Calu3 (cell line): ENCODE data around the gene TBC1D8. TPM values are rescaled to one million over a fixed set of nuclear protein-coding genes. Genes with fewer than 3 reads are reported as not detected.

Source experiments
- BruUV-seq: library from RNA; stranded (reverse); fragments of 400-500 nt; replicated peaks from 2 replicates; lab custom pipeline; 2021; lab: Mats Ljungman, UMichigan
- CTCF ChIA-PET: fragments of 300-600 bp; sonication (Branson Sonifier 250); formaldehyde crosslinking; loops from one replicate; lab custom pipeline; 2022; ENCODE audit warnings: antibody characterized with exemption; lab: Charles Lee
- DNase-seq: peaks from one replicate; pipeline ENCODE4 v3.0.0; 2022
- H3K27ac Mint-ChIP-seq: one replicate; pipeline ENCODE4 v1.8.0; 2022; ENCODE audit warnings: mixed read lengths; ENCODE audit not compliant: unreplicated experiment
- H3K27me3 Mint-ChIP-seq: one replicate; pipeline ENCODE4 v1.8.0; 2022; ENCODE audit warnings: mixed read lengths; ENCODE audit not compliant: unreplicated experiment
- H3K36me3 Mint-ChIP-seq: one replicate; pipeline ENCODE4 v1.8.0; 2022; ENCODE audit warnings: mild to moderate bottlenecking, moderate library complexity, mixed read lengths; ENCODE audit not compliant: insufficient read depth, unreplicated experiment
- H3K4me1 Mint-ChIP-seq: one replicate; pipeline ENCODE4 v1.8.0; 2022; ENCODE audit warnings: mild to moderate bottlenecking, low read depth, mixed read lengths; ENCODE audit not compliant: unreplicated experiment
- H3K4me3 Mint-ChIP-seq: one replicate; pipeline ENCODE4 v1.8.0; 2022; ENCODE audit warnings: mild to moderate bottlenecking, low read depth, moderate library complexity, mixed read lengths; ENCODE audit not compliant: unreplicated experiment
- H3K9me3 Mint-ChIP-seq: one replicate; pipeline ENCODE4 v1.8.0; 2022; ENCODE audit warnings: low read depth, mixed read lengths; ENCODE audit not compliant: unreplicated experiment
- CTCF ChIP-seq: fragments of 200-600 bp; IDR thresholded peaks from one replicate; pipeline ENCODE4 v1.8.0; 2022; ENCODE audit warnings: antibody characterized with exemption; ENCODE audit not compliant: unreplicated experiment
- intact Hi-C: fragments of 100-400 bp; cut with micrococcal nuclease; formaldehyde crosslinking; loops from one replicate; pipeline ENCODE4 v1.10.0; 2022; ENCODE audit not compliant: unreplicated experiment
- total RNA-seq: library from RNA; stranded (reverse); gene quantifications from 2 replicates; pipeline ENCODE4 v1.2.3, GENCODE V29; 2022

Gene TBC1D8
- total RNA-seq, 1 experiment from 2014 or later, result 25.3 TPM

GRCh38 chr2:100988630-100989417, 162.4 kb downstream of the TBC1D8 start:
- CTCF ChIA-PET, result interaction anchor here (0.6 to 1.1 kb wide), 3 partner anchors 23 to 236 kb away, joined by 4 to 8 read pairs (median 5); no protein-coding TSS in a partner anchor
- Mint-ChIP-seq H3K27me3 (no peaks in the 10 kb centered on the region), H3K4me1 (no peaks in the 10 kb centered on the region), H3K27ac (peak overlapping the region; percentile 46), H3K4me3 (no peak overlapping the region), H3K9me3 (no peaks in the 10 kb centered on the region), H3K36me3 (peaks cover 61% of the 10 kb centered on the region)
- intact Hi-C loops, result loop anchor here (10.0 kb wide), 1 partner anchor 164 kb away; the partner anchor contains the start of gene NPAS2
- no peak for DNase-seq
- no peak for TF ChIP-seq CTCF
- no TSS peak for BruUV-seq

- H3K27ac Mint-ChIP-seq, result no peak overlapping the region
- H3K36me3 Mint-ChIP-seq, result peaks cover 55% of the 10 kb centered on the region
- no peak for DNase-seq
- no peak overlapping the region for H3K4me3 Mint-ChIP-seq
- no peak for TF ChIP-seq CTCF
- no TSS peak for BruUV-seq
- intact Hi-C loops, result loop anchor here (10.0 kb wide), 1 partner anchor 163 kb away; the partner anchor contains the start of gene NPAS2
- no peaks in the 10 kb centered on the region for H3K9me3 Mint-ChIP-seq
- CTCF ChIA-PET, result interaction anchor here (0.6 to 1.3 kb wide), 4 partner anchors 22 to 381 kb away, joined by 3 to 8 read pairs (median 4); no protein-coding TSS in a partner anchor
- H3K27me3 Mint-ChIP-seq, result no peaks in the 10 kb centered on the region
- no peaks in the 10 kb centered on the region for H3K4me1 Mint-ChIP-seq
Observed at GRCh38 chr2:100987974-100988373, 163.2 kb downstream of the TBC1D8 start.

GRCh38 chr2:100987536-100987935, 163.6 kb downstream of the TBC1D8 start:
- no peaks in the 10 kb centered on the region for H3K27me3 Mint-ChIP-seq
- CTCF ChIA-PET, result interaction anchor here (1.1 to 1.3 kb wide), 2 partner anchors 235 to 381 kb away, joined by 3 to 8 read pairs; no protein-coding TSS in a partner anchor
- no peak for DNase-seq
- intact Hi-C loops, result loop anchor here (10.0 kb wide), 1 partner anchor 163 kb away; the partner anchor contains the start of gene NPAS2
- H3K4me3 Mint-ChIP-seq, result no peak overlapping the region
- no peak overlapping the region for H3K27ac Mint-ChIP-seq
- H3K36me3 Mint-ChIP-seq, result peaks cover 55% of the 10 kb centered on the region
- no peak for TF ChIP-seq CTCF
- BruUV-seq, result no TSS peak
- H3K9me3 Mint-ChIP-seq, result no peaks in the 10 kb centered on the region
- no peaks in the 10 kb centered on the region for H3K4me1 Mint-ChIP-seq

- Mint-ChIP-seq H3K4me1 (peaks cover 2% of the 10 kb centered on the region), H3K27me3 (no peaks in the 10 kb centered on the region), H3K4me3 (no peak overlapping the region), H3K36me3 (peaks cover 54% of the 10 kb centered on the region), H3K9me3 (no peaks in the 10 kb centered on the region), H3K27ac (no peak overlapping the region)
- CTCF ChIA-PET, result no interaction called here
- BruUV-seq, result no TSS peak
- DNase-seq, result no peak
- TF ChIP-seq CTCF, result no peak
- intact Hi-C loops, result loop anchor here (10.0 kb wide), 1 partner anchor 161 kb away; the partner anchor contains the start of gene NPAS2
Observed at GRCh38 chr2:100986157-100986556, 165.0 kb downstream of the TBC1D8 start.
